Suppressor macrophage treated with lipopolysaccharide for 1 hour (primary cell): ENCODE results near the gene OR6P1.

Experiments
- DNase-seq, 3 donors: peaks; one replicate each; pipeline ENCODE4 v3.0.0-alpha.2; 2020 to 2022

Gene OR6P1

GRCh38 chr1:158570480-158570879 lies at the start of gene OR6P1:
Gene OR6P1, minus strand, starts transcription at chr1:158570580. Its CDS starts 6,976 bp downstream, at chr1:158563604.
- DNase-seq = no peak

DNA sequence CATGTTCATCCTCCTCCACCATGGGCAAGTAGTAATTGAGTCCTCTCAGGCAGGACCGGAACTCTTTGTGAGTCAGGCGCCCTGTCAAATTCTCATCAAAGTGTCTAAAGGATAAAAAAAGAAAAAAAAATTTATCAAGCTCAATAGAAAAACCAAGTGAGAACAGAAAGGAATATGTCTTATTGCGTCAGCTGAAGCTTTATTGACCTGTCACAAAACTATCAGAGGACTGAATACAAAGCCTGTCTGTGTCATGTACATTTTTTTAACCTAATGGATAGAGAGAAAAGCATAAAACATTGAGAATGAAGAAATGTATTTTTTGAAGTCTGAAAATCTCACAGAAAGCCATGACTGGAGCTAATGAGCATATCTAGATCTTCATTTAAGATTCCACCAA lies 43.4 kb upstream of the OR6P1 start:
- no peak for DNase-seq

- DNase-seq = no peak
Observed at GRCh38 chr1:158611916-158612315, 41.5 kb upstream of the OR6P1 start.

DNA sequence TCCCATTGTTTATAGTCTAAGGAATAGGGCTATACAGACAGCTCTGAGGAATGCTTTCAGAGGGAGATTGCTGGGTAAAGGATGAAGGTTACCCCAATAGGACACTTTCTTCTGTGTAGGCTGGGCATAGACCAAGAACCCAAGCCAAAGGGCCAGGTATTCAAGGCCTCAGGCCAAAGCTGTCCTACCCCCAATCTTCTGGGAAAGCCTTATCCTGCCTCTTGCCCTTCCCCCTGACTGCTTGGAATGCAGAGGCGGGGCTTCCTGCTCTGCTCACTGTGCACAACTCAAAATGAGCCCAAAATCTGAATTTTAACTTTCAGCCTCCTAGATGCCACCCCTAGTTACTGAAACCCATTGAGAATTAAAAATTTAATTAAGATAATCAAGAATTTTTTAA lies 36.9 kb upstream of the OR6P1 start:
- DNase-seq = no peak

DNA sequence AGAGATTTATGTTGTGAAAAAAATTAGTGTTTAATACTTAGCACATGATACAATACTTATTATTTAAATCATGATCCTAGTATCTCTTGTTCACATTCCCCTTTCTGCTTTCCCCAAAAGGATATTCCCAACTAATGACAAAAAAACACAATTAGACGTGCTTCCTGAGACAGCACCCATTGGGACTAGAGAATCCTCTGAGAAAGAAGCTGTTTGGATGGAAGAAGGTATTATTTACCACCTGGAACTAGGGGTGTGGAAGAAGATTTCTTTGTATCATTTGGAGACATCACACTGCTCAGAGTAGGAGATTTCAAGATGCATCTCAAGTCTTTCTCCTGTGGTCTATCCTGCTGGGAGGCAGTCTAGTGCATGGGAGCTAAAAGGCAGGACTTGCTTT lies 34.6 kb upstream of the OR6P1 start, which contains the start of gene OR10Z1:
Gene OR10Z1, plus strand, starts transcription at position 301 of the 400 bp plus-strand sequence. CDS start 1,171 bp downstream, outside the sequence.
- DNase-seq = no peak

- no peak for DNase-seq
Observed at GRCh38 chr1:158600735-158601134, 30.4 kb upstream of the OR6P1 start.

GRCh38 chr1:158586942-158587341 lies 16.6 kb upstream of the OR6P1 start:
- no peak for DNase-seq

- no peak for DNase-seq
Observed at GRCh38 chr1:158583962-158584361, 13.6 kb upstream of the OR6P1 start.

DNA sequence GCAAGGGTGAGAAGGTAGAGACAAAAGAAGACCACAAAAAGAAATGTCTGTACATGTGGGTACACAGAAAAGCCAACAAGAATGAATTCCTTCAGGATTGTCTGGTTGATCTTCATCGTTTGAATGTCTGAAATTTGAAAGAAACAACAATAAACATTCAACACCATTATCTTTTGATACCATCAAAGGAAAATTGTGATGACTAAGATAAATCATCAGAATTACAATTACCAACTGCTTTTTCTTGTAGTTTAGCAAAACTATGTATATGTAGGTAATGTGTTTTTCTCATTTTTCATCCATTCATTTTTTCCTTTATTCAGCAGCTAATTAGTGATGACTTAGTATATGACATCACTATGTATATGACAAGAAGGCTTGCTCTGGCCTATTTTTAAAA lies 9.4 kb upstream of the OR6P1 start, which contains the start of gene OR10X1:
Gene OR10X1, minus strand, starts transcription at position 167 of the 400 bp plus-strand sequence. Its CDS starts 0 bp downstream, at position 167.
- DNase-seq = no peak

- DNase-seq = no peak
Observed at GRCh38 chr1:158577561-158577960, 7.2 kb upstream of the OR6P1 start.

DNA sequence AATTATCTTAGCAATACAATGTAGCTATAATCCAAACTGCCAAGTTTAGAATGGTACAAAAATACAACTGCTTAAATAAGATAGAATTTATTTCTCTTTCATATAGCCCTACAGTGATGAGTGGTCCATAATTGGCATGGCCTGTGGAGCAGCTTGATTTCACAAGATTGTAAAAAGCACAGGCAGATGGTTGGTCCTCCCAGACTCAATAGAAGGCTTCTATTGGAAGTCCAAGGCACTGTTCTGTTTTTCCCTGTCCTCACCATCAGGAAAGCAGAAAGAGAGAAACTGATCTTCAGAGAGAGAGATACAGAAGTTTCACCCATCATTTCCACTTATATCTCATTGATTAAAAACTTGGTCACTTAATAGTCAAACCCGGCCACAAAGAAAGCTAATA lies 1.8 kb upstream of the OR6P1 start:
- DNase-seq = no peak

DNA sequence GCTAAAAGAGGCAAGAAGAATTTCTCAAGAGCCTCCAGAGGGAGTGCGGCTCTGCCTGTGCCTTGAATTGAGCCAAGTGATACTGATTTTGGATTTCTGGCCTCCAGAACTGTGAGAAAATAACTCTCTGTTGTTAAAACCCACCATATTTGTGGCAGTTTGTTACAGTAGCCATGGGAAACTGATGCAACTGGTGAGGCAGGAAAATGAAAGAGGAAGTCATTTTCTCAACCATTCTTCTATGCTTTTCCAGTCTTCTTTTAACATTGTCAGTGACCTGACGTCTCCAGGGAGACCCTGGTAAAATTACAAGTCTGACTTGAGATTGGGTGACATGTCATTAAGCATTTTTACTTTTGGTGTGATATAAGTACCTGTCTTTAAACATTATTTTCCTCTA lies 5.8 kb downstream of the OR6P1 start:
- DNase-seq = peak; percentile 36 to 56 (median 55)

- peak in 1 of 3 donors; percentile 22 for DNase-seq
Observed at GRCh38 chr1:158563853-158564252, 6.5 kb downstream of the OR6P1 start.

DNA sequence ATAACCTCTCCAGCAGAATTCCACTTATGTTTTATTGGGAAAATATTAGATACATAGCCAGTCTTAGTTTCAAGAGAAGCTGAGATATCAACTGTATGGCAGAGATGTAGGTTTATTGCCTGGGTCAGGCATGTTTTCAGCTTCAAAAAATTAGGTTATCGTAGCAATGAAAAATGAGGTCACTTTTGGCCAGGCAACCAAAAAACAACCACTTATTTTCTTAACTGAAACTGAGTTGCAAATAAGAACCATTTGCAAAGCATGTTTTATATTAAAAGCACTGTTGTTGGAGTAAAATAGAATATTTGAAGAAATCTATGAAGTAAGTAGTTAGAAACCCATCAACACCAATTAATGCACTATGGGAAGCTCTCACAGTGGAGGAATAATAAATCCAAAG lies 10.7 kb downstream of the OR6P1 start:
- no peak for DNase-seq

DNA sequence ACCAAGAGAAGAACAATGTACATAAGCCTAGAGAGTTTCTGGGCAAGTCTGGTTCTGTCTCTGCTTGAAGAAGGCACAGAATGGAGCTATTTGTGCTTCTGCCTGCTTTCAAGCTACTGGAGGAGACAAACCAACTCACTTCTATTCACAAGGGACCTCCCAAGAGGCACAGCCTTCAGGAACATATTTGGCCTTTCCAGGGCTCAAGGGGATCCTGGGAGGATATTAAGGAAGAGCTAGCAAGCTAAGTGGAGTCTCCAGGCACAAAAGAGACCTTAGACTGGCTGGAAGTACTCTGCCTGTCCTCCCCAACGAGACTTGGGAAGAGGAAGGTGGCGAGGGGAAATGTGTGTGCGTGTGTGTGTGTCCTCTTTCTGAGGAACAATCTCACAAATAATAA lies 16.0 kb downstream of the OR6P1 start, which contains the start of gene OR6Y1:
Gene OR6Y1, minus strand, starts transcription at position 54 of the 400 bp plus-strand sequence. CDS start 6,300 bp downstream, outside the sequence.
- no peak for DNase-seq

DNA sequence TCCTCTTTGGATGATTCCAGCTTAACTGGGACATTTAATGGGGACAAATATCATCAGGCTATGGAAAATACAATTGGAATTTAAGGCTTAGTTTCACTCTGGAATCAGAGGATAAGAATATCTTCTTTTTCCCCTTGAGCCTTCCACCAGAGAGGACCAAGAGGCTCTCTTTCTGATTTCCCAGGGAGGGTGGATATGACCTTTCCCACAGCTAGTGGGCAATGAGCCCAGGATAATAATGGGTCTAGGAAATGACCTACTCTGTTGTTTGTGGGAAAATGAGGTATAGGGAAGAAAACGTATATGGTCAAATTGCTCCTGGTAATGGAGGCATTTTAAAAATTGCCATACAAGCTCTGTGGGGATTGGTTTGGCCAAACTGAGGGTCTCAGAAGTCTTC lies 18.1 kb downstream of the OR6P1 start:
- DNase-seq = no peak

- peak in 2 of 3 donors; percentile 4 to 20 for DNase-seq
Observed at GRCh38 chr1:158547533-158547932, 22.8 kb downstream of the OR6P1 start.

GRCh38 chr1:158537609-158538008 lies 32.8 kb downstream of the OR6P1 start:
- no peak for DNase-seq

DNA sequence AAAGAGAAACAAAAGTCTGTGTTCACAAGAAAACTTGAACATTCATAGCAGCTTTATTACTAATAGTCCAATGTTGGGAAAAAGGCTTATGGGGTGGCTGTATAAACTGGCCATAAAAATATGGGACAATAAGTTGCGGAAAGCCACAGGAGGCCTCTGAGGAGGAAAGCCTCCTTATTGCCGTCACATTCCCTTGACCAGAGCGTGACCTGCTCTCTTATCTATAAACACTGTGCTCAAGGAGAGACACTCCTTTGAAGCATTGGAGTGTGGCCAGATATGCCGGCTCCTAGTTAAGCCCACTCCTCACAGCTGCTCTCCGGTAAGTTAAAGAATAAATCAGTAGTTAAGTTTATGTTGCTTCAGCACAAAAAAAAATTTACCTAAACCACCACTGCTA lies 35.9 kb downstream of the OR6P1 start:
- DNase-seq = no peak

DNA sequence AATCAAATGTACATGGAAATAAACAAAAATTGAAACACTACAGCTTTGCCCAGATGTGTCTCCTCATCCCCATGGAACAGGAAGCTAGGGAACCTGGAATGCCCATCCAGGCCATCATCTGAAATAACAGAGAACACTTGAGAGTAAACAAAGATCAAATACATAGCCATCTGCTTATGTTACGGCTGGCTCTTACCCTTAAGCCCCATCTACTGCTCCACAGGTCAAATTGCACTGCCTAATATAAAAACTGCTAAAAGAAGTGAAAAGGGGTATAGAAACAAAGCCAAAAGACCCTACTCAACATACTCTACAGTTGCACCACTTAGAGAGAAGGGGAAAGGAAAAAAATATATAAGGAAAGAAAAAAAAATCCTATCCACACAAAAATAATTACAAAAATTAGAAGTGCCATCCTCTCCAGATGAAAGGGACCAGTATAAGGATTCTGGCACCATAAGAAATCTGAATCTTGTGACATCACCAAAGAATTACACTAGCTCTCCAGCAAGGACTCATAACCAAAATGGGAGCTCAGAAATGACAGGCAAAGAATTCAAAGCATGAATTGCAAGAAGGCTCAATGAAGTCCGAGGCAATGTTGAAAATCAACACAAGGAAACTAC lies 43.1 kb downstream of the OR6P1 start:
- peak in 2 of 3 donors; percentile 48 to 61 for DNase-seq

DNA sequence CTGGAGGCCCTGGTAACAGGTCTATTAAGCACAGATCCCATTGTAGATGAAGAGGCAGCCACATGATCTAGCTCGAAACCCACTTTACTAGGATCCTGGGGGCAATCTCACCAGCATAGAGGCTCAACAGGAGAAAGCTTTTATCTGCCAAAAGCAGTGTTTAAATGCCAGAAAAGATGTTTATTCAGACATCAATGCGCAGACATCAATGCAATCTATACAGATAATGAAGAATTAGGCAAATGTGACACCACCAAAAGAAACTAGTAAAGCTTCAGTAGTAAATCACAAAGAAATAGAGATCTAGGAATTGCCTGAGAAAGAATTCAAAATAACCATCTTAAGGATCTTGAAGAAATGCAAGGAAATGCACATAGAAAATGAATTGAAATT lies 48.7 kb downstream of the OR6P1 start:
- no peak for DNase-seq

GRCh38 chr1:158520955-158521665 lies 49.3 kb downstream of the OR6P1 start:
- DNase-seq = no peak

GRCh38 chr1:158520021-158520420 lies 50.4 kb downstream of the OR6P1 start:
- no peak for DNase-seq

GRCh38 chr1:158516966-158517365 lies 53.4 kb downstream of the OR6P1 start:
- DNase-seq = no peak
